ENCODE results near the gene CLIP3. TPM values are rescaled to one million over a fixed set of nuclear protein-coding genes. Genes with fewer than 3 reads are reported as not detected.

The CLIP3 gene
- total RNA-seq, 2 donors from 2014 or later = 3.3 to 4.9 TPM

GRCh38 chr19:36010402-36010801 is 22.3 kb downstream of the CLIP3 start:
- Histone ChIP-seq H3K4me3 (no peak overlapping the region), H3K27ac (no peak overlapping the region), H3K36me3 (replicated peaks in 1 of 2; ENCODE audit: insufficient read depth in 1 of 2, low read depth in 2 of 2) (no peaks in the 10 kb centered on the region), H3K9me3 (no peaks in the 10 kb centered on the region), H3K27me3 (no peaks in the 10 kb centered on the region), H3K4me1 (peaks cover 33% of the 10 kb centered on the region)
- ATAC-seq = no peak
- no peak for DNase-seq
- 83 to 92% methylated on average over 2 to 11 of the region's 11 CpGs for WGBS, 2 donors
- TF ChIP-seq POLR2A (IDR thresholded peaks at IDR 0.05) = no peak
- TF ChIP-seq, protein P1, sequence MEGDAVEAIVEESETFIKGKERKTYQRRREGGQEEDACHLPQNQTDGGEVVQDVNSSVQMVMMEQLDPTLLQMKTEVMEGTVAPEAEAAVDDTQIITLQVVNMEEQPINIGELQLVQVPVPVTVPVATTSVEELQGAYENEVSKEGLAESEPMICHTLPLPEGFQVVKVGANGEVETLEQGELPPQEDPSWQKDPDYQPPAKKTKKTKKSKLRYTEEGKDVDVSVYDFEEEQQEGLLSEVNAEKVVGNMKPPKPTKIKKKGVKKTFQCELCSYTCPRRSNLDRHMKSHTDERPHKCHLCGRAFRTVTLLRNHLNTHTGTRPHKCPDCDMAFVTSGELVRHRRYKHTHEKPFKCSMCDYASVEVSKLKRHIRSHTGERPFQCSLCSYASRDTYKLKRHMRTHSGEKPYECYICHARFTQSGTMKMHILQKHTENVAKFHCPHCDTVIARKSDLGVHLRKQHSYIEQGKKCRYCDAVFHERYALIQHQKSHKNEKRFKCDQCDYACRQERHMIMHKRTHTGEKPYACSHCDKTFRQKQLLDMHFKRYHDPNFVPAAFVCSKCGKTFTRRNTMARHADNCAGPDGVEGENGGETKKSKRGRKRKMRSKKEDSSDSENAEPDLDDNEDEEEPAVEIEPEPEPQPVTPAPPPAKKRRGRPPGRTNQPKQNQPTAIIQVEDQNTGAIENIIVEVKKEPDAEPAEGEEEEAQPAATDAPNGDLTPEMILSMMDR (IDR thresholded peaks at IDR 0.05) = no peak
- intact Hi-C loops (cut with DNase I) = no loop called here

- no peaks in the 10 kb centered on the region for H3K36me3 ChIP-seq (replicated peaks in 1 of 2; ENCODE audit: insufficient read depth in 1 of 2, low read depth in 2 of 2)
- peak overlapping the region in 1 of 2 donors; percentile 10 for H3K4me3 ChIP-seq
- WGBS, 2 donors = 38 to 43% methylated on average over 12 to 15 of the region's 15 CpGs
- TF ChIP-seq, protein P1 (IDR thresholded peaks at IDR 0.05) = no peak
- no peak for TF ChIP-seq POLR2A (IDR thresholded peaks at IDR 0.05)
- intact Hi-C loops (cut with DNase I) = no loop called here
- ATAC-seq = no peak
- no peaks in the 10 kb centered on the region for H3K27me3 ChIP-seq
- H3K4me1 ChIP-seq = peaks cover 33% of the 10 kb centered on the region
- peak overlapping the region in 3 of 4 donors; percentile 65 to 84 (median 74) for H3K27ac ChIP-seq
- H3K9me3 ChIP-seq = no peaks in the 10 kb centered on the region
- DNase-seq = no peak
Measured at GRCh38 chr19:36009633-36010379, 22.9 kb downstream of the CLIP3 start.

DNA sequence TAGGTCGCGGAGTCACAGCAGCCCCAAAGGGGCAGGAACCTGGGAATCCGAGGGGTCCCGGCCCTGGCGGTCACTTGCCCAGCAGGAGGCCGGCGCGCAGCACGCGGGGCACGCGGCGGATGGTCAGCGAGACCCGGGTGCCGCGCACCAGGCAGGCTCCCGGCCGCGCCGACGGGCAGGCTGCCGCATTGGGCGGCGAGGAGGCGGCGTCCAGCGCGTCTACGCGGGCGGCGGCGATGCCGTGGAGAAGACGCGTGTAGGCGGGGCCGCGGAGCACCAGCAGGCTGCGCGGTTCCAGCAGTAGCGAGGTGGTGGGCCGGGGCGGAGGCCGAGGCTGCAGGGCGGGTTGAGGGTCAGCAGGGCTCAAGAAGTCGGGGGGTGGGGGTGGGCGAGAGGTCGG is 23.5 kb downstream of the CLIP3 start:
- Histone ChIP-seq H3K4me1 (peaks cover 29% of the 10 kb centered on the region), H3K4me3 (peak overlapping the region; percentile 10 to 18), H3K9me3 (no peaks in the 10 kb centered on the region), H3K27ac (peak overlapping the region in 3 of 4 donors; percentile 65 to 84 (median 74)), H3K27me3 (no peaks in the 10 kb centered on the region), H3K36me3 (replicated peaks in 1 of 2; ENCODE audit: insufficient read depth in 1 of 2, low read depth in 2 of 2) (no peaks in the 10 kb centered on the region)
- intact Hi-C loops (cut with DNase I) = no loop called here
- peak in 2 of 3 donors; percentile 8 to 10 for TF ChIP-seq POLR2A (IDR thresholded peaks at IDR 0.05)
- TF ChIP-seq, protein P1 (IDR thresholded peaks at IDR 0.05) = no peak
- peak; percentile 50 for ATAC-seq
- WGBS, 2 donors = 1% methylated on average over 14 to 46 of the region's 50 CpGs
- DNase-seq = peak; percentile 66 to 78 (median 74)

DNA sequence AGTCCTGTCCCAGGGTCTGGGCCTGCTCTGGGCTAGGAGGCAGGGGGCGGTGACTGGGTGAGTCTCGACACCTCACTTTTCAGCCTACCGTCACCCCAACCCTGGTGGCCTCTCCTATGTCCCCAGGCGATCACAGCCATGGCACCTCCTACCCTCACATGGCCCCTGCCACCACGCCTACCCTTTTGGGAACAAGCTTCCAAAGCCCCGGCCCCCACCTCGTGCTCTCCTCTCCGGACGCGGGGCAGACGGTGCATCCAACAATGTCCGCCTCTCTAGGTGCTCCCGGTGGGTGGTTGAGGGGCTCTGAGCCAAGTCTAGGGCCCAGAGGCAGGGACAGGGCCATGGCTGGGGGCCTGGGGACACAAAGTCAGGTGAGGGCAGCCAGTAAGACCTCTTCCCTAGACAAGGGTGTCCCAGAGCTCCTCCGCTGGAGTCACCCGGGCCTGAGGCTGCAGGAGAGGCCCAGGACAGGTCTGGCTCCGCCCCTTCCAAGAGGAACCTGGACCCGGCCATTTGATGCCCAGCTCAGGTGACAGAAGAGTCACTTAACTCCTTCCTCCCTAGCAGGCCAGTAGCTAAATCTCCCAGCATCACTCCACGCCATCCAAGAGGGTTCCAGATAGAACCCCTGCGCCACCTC is 24.2 kb downstream of the CLIP3 start, which contains the start of gene SYNE4:
TSS of gene SYNE4 (minus strand) at position 478 of the 643 bp plus-strand sequence. CDS start at position 346, 132 bp downstream.
- WGBS, 2 donors = 8 to 19% methylated on average over 3 to 18 of the region's 19 CpGs
- Histone ChIP-seq H3K9me3 (no peaks in the 10 kb centered on the region), H3K27me3 (no peaks in the 10 kb centered on the region), H3K4me3 (peak within 1 kb of the TSS; percentile 10 to 18), H3K4me1 (peaks cover 26% of the 10 kb centered on the region), H3K36me3 (replicated peaks in 1 of 2; ENCODE audit: insufficient read depth in 1 of 2, low read depth in 2 of 2) (no peaks in the 10 kb centered on the region), H3K27ac (peak within 1 kb of the TSS; percentile 47 to 84 (median 70))
- DNase-seq (peak; percentile 67 to 87 (median 85)), ATAC-seq (peak; percentile 85)
- intact Hi-C loops (cut with DNase I) = no loop called here
- TF ChIP-seq, protein P1 (IDR thresholded peaks at IDR 0.05) = no peak
- TF ChIP-seq POLR2A (IDR thresholded peaks at IDR 0.05) = peak; percentile 17 to 66 (median 66)
